Testis (tissue), 5 donors: Measurements from ENCODE around the gene CRYL1. TPM values are rescaled to one million over a fixed set of nuclear protein-coding genes. Genes with fewer than 3 reads are reported as not detected.

ENCODE experiments used
- DNase-seq: peaks from one replicate; pipeline ENCODE4 v3.0.0-alpha.2; 2019
- H3K27ac ChIP-seq, 2 donors: fragments of 200-600 bp; sonication (generic); one replicate each; pipeline ENCODE4 v1.5.1; 2019
- H3K27me3 ChIP-seq: fragments of 200-600 bp; sonication (generic); one replicate; pipeline ENCODE4 v1.5.1; 2019
- H3K36me3 ChIP-seq: fragments of 200-600 bp; sonication (generic); one replicate; pipeline ENCODE4 v1.5.1; 2017; ENCODE audit warnings: low read depth; ENCODE audit errors: missing control alignments
- H3K4me1 ChIP-seq: fragments of 200-600 bp; sonication (generic); one replicate; pipeline ENCODE4 v1.5.1; 2019
- H3K4me3 ChIP-seq, 2 donors: fragments of 200-600 bp; sonication (generic); one replicate each; pipeline ENCODE4 v1.5.1; 2017 to 2019
- H3K9me3 ChIP-seq: fragments of 200-600 bp; sonication (generic); one replicate; pipeline ENCODE4 v1.5.1; 2017
- POLR2A ChIP-seq: fragments of 450-650 bp; IDR thresholded peaks from one replicate; pipeline ENCODE4 v1.6.1; 2017; ENCODE audit warnings: antibody characterized with exemption, mild to moderate bottlenecking, moderate library complexity
- WGBS, 2 donors: methylation state at CpG; one replicate each; pipeline ENCODE4 v1.1.5; 2018; 5-methylcytosine and 5-hydroxymethylcytosine counted together
- intact Hi-C: fragments of 100-400 bp; cut with DNase I; formaldehyde crosslinking; loops from one replicate; pipeline ENCODE4 v1.15.1; 2023; ENCODE audit warnings: low total_unique reads
- long read RNA-seq, 2 donors: transcript quantifications; one replicate each; lab custom pipeline, GENCODE V29; 2026
- polyA plus RNA-seq: library from polyadenylated mRNA; stranded (reverse); fragments of 350-450 nt; fragmentation: Illumina TruSeq; extraction: RNeasy Lipid Tissue Mini Kit (QIAGEN cat#74804); gene quantifications from one replicate; pipeline ENCODE4 v1.2.3, GENCODE V29; 2014; ENCODE audit warnings: low read depth, low replicate concordance; ENCODE audit not compliant: insufficient read depth
- total RNA-seq, 2 donors: library from RNA; depleted of rRNA; stranded (reverse); fragments of >200 nt; gene quantifications; one replicate each; pipeline ENCODE4 v1.2.3, GENCODE V29; 2016
- TF ChIP-seq, protein P1 (sequence below), 3 experiments: fragments of 450-650 bp in 2 of 3; fragments of 200-600 bp in 1 of 3; sonication (generic) in 1 of 3; IDR thresholded peaks; one replicate each; pipeline ENCODE4 v1.5.1; 2016 to 2019; ENCODE audit warnings: antibody characterized with exemption in 3 of 3, mild to moderate bottlenecking in 2 of 3, moderate library complexity in 1 of 3

The CRYL1 gene, protein sequence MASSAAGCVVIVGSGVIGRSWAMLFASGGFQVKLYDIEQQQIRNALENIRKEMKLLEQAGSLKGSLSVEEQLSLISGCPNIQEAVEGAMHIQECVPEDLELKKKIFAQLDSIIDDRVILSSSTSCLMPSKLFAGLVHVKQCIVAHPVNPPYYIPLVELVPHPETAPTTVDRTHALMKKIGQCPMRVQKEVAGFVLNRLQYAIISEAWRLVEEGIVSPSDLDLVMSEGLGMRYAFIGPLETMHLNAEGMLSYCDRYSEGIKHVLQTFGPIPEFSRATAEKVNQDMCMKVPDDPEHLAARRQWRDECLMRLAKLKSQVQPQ
- total RNA-seq (10 to 100 TPM in 1 of 2 donors, 1 to 10 TPM in 1; 8.0 to 16.8 TPM), polyA plus RNA-seq (16.8 TPM)
- long read RNA-seq, donor 1, transcript CRYL1-201 (8 exons, 1,485 nt) = major isoform, 6 of 7 reads
- long read RNA-seq, donor 1, partial matches to known transcripts = 0 of 7 reads
- long read RNA-seq, donor 1, other reads (novel, unspliced or antisense) = 0 of 7 reads
- long read RNA-seq, donor 2, partial matches to known transcripts = 0 of 3 reads
- long read RNA-seq, donor 2, other reads (novel, unspliced or antisense) = 0 of 3 reads

- H3K27ac ChIP-seq = peak within 1 kb of the TSS; percentile 21 to 79
- H3K36me3 ChIP-seq = no peaks in the 10 kb centered on the region
- no peaks in the 10 kb centered on the region for H3K9me3 ChIP-seq
- peak within 1 kb of the TSS; percentile 83 to 86 for H3K4me3 ChIP-seq
- peak; percentile 81 for DNase-seq
- no peaks in the 10 kb centered on the region for H3K27me3 ChIP-seq
- intact Hi-C loops = no loop called here
- TF ChIP-seq, protein P1, sequence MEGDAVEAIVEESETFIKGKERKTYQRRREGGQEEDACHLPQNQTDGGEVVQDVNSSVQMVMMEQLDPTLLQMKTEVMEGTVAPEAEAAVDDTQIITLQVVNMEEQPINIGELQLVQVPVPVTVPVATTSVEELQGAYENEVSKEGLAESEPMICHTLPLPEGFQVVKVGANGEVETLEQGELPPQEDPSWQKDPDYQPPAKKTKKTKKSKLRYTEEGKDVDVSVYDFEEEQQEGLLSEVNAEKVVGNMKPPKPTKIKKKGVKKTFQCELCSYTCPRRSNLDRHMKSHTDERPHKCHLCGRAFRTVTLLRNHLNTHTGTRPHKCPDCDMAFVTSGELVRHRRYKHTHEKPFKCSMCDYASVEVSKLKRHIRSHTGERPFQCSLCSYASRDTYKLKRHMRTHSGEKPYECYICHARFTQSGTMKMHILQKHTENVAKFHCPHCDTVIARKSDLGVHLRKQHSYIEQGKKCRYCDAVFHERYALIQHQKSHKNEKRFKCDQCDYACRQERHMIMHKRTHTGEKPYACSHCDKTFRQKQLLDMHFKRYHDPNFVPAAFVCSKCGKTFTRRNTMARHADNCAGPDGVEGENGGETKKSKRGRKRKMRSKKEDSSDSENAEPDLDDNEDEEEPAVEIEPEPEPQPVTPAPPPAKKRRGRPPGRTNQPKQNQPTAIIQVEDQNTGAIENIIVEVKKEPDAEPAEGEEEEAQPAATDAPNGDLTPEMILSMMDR (IDR thresholded peaks at IDR 0.05) = no peak
- TF ChIP-seq POLR2A = no peak
- 0 to 2% methylated on average over 20 to 53 of the region's 89 CpGs for WGBS, 2 donors
- peaks cover 6% of the 10 kb centered on the region for H3K4me1 ChIP-seq
Observed at GRCh38 chr13:20525601-20526544, at the start of gene CRYL1. Gene CRYL1, minus strand, starts transcription at chr13:20525857. Its CDS starts 63 bp downstream, at chr13:20525794.

- 53 to 65% methylated on average over 2 of the region's 2 CpGs for WGBS, 2 donors
- no peak for TF ChIP-seq POLR2A
- TF ChIP-seq, protein P1 (IDR thresholded peaks at IDR 0.05) = no peak
- Histone ChIP-seq H3K36me3 (no peaks in the 10 kb centered on the region), H3K27me3 (no peaks in the 10 kb centered on the region), H3K9me3 (no peaks in the 10 kb centered on the region), H3K4me3 (no peak overlapping the region), H3K27ac (peak overlapping the region in 1 of 2 donors; percentile 12), H3K4me1 (no peaks in the 10 kb centered on the region)
- intact Hi-C loops = no loop called here
- DNase-seq = no peak
Observed at GRCh38 chr13:20573636-20574035, 48.0 kb upstream of the CRYL1 start.

DNA sequence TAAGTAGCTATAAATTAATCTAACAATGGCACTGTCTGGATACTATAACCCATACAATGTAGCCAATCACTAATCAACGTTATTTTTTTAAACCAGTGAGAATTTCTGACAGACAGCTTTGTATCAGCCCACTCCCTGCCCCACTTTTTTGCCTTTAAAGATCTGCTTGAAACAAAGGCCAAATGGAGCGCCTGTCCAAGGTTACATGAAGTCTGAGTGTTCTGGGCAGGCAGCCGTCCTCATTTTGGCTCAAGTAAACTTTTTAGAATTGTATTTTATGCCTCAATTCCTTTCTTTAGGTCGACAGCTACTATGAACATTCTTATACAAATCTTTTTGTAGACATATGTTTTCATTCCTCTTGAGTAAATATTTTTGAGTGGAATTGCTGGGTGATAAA is 47.5 kb upstream of the CRYL1 start:
- TF ChIP-seq, protein P1 (IDR thresholded peaks at IDR 0.05) = no peak
- TF ChIP-seq POLR2A = no peak
- intact Hi-C loops = no loop called here

DNA sequence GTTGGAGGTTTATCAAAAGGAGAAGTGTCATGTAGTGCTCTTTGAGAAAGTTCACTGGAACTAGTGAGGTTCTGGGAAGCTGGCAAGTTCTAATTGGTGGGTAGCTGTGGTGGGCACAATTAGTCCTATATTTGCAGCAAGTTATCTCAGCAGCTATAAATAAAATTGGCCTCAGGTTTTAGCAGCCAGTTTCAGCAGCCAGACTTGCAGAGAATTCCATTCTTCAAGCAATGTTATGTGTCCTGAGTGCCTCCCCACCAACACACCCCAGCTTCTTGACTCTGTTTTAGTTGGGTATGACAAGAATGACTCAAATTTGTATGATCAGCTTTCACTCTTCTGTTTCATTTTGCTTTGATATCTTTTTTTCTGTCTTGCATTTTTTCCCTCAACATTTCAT is 46.0 kb upstream of the CRYL1 start:
- TF ChIP-seq POLR2A = no peak
- TF ChIP-seq, protein P1 (IDR thresholded peaks at IDR 0.05) = no peak
- H3K27me3 ChIP-seq = no peaks in the 10 kb centered on the region
- no peak overlapping the region for H3K4me3 ChIP-seq
- no peaks in the 10 kb centered on the region for H3K36me3 ChIP-seq
- intact Hi-C loops = no loop called here
- no peaks in the 10 kb centered on the region for H3K9me3 ChIP-seq
- no peak for DNase-seq
- no peak overlapping the region for H3K27ac ChIP-seq
- H3K4me1 ChIP-seq = no peaks in the 10 kb centered on the region

More for the DNA sequence above, 47.5 kb upstream of the CRYL1 start:
- DNase-seq = peak; percentile 38
- Histone ChIP-seq H3K9me3 (no peaks in the 10 kb centered on the region), H3K36me3 (no peaks in the 10 kb centered on the region), H3K4me3 (no peak overlapping the region), H3K4me1 (no peaks in the 10 kb centered on the region), H3K27me3 (no peaks in the 10 kb centered on the region), H3K27ac (peak overlapping the region in 1 of 2 donors; percentile 12)
- 34 to 45% methylated on average over 4 of the region's 4 CpGs for WGBS, 2 donors
